ENCODE results near the gene PRSS8.

The PRSS8 gene

GRCh38 chr16:31099860-31100638, 35.5 kb downstream of the PRSS8 start:
- no peak for DNase-seq

GRCh38 chr16:31094424-31095120, 41.0 kb downstream of the PRSS8 start, which contains the start of gene VKORC1:
Gene VKORC1, minus strand, starts transcription at chr16:31094797. Its CDS starts 68 bp downstream, at chr16:31094729.
- DNase-seq = peak; percentile 88

- no peak for DNase-seq
Observed at GRCh38 chr16:31094088-31094423, 41.5 kb downstream of the PRSS8 start.

DNA sequence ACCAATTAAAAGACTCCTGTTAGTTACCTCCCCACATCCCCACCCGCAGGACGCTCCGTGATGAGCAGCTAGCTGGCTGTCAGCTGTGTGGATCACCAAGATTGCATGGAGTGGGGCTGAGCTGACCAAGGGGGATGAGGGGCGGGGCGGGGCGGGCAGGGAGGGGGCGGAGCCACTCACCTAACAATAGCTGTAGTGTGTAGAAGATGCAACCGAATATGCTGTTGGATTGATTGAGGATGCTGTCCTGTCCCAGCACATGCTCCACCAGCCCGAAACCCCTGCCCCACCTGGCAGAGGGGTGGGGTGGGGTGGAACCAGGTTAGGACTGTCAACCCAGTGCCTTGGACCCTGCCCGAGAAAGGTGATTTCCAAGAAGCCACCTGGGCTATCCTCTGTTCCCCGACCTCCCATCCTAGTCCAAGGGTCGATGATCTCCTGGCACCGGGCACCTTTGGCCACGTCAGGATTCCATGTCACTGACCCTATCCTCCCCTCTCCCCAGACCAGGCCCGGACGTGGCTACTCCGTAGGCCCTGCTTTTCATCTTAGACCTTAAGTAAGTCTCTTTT, 42.3 kb downstream of the PRSS8 start:
- DNase-seq = no peak

DNA sequence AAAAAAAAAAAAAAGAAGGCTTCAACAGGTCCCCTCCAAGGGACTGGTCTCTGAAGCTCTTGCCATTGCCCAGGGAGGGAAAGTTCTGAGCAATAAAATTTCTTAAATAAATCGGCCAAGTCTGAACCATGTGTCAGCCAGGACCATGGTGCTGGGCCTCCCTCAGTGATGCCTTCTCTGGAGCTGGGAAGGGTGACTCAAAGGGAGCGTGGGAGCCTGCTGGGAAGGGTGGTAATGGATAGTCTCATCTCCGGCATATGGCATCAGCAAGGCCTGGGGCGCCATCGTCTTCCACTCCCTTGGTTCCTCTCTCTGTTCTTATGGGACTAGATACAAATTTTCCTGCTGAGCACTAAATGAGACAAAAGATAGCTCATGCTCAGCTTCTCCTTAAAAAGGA, 43.2 kb downstream of the PRSS8 start:
- no peak for DNase-seq

DNA sequence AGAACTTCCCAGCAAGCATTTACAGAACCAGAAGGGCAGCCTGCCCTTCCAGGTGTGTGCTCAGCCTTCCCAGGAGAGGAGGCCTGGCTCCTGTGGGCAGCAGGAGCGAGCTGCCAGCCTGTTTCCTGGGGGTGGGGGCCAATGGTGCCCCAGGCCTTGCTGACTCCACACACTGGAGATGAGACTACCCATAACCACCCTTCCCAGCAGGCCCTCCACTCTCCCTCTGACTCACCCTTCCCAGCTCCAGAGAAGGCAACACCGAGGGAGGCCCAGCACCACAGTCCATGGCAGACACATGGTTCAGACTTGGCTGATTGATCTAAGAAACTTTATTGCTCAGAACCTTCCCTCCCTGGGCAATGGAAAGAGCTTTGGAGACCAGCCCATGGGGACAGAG, 45.0 kb downstream of the PRSS8 start:
- no peak for DNase-seq

DNA sequence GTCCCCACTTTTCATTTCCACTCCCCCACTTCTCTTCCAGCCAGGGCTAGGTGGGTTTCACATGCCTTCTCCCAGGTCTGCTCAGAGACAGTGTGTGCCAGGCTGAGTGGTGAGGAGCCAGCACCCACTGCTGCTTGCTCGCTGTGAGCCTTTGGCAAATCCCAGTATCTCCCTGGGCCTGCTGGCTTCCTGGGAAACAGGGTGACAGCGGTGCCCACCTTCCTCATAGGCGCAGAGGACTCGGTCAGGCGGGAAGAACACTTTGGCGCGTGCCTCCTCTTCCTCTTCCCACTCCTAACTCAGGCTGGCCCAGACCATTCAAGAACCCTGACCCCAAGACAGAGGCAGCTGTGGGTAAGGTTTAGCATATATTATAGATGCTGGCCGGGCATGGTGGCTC, 46.3 kb downstream of the PRSS8 start:
- DNase-seq = no peak

DNA sequence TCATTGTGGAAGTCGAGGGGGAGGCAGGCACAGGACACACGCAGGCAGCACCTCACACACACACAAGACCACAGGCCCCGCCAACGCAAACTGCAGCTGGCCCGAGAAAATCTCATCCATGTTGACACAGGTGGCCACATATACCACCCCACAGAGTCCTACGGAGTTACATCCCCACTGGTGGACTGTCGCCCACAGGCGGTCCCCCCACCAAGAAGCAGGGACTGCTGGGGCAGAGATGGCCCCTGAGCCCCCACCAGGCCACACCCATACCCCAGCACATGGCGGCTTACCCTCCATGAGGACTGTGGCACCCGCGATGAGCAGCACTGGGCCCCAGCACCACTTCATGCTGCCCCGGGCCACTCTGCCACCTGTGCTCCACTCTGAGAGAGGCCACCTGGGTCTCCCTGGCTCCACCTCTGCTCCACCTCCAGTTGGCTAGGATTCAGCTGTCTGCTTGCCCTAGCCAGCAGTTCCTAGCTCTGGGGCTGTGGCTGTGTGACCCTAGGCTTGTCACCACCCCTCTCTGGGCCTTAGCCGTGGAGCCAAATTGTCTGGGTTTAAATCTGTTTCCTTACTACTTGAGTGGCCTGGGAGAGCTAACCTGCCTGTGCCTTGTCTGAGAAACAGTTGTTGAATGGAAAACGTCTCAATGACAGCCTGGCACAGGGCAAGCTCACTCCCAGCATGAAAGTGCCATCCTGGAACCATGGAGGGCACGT, 46.9 kb downstream of the PRSS8 start, which contains the start of gene PRSS53:
Gene PRSS53 (minus strand): TSS at position 485 of the 725 bp plus-strand sequence. CDS start 134 bp downstream, at position 351.
- DNase-seq = no peak

GRCh38 chr16:31087971-31088370, 47.6 kb downstream of the PRSS8 start:
- no peak for DNase-seq

DNA sequence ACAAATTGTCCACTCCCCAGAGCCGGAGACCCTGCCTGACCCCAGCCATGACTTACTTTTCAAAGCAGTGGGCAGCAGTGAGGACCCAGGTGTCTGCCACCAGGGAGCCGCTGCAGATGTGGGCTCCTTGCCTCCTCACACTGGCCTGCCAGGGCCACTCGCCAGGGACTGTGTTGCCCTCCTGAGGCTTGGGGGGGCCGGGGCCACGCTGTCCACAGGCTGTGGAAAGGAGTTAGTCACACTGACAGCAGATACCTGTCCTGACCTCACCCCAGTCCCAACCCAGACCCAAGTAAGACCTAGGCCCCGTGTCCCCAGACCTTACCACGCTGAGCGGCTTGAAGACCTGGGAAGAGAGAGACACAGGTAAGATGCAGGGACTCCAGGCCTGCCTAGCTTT, 48.0 kb downstream of the PRSS8 start:
- no peak for DNase-seq

GRCh38 chr16:31086629-31086906, 49.0 kb downstream of the PRSS8 start:
- DNase-seq = no peak

- DNase-seq = no peak
Observed at GRCh38 chr16:31085873-31086628, 49.5 kb downstream of the PRSS8 start.

- DNase-seq = no peak
Observed at GRCh38 chr16:31085411-31085810, 50.1 kb downstream of the PRSS8 start.

- no peak for DNase-seq
Observed at GRCh38 chr16:31084584-31085302, 50.8 kb downstream of the PRSS8 start.

GRCh38 chr16:31083981-31084380, 51.5 kb downstream of the PRSS8 start:
- no peak for DNase-seq

DNA sequence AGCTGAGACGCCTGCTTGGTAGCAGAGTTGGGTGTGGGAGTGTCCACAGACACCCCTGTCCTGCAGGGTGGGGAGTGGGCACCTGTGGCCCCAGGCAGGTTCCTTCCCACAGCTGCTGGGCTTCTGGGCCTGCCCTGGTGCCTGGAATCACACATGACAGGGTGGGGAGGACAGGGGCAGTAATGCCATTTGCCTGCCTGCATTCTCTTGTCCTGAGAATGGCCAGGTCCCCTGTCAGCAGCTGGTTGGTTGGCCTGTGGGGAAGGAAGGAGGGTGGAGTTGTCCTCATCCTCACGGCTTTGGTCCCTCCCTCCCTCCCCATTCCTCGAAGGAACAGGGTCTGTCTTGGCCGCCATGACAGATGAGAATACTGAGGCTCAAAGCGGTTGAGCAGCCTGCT, 52.0 kb downstream of the PRSS8 start:
- DNase-seq = no peak

DNA sequence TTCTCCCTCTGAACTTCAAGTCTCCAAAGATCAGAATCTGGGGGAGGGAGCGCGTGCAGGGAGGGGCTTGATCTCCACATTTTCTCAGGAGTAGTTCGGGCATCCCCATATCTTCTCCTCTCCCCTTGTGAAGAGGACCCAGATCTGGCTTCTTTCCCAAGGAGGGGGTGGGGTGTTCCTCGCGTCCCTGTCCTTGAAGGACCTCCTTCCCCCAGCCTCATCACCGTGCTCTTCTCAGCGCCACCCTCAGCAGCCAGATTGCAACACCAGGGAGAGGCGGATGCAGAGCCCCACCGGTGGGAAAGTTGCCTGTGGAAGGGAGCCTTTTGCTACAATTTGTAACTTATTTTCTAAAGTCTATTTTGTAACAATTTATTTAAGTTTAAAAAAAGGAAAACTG, 52.4 kb downstream of the PRSS8 start:
- DNase-seq = no peak

DNA sequence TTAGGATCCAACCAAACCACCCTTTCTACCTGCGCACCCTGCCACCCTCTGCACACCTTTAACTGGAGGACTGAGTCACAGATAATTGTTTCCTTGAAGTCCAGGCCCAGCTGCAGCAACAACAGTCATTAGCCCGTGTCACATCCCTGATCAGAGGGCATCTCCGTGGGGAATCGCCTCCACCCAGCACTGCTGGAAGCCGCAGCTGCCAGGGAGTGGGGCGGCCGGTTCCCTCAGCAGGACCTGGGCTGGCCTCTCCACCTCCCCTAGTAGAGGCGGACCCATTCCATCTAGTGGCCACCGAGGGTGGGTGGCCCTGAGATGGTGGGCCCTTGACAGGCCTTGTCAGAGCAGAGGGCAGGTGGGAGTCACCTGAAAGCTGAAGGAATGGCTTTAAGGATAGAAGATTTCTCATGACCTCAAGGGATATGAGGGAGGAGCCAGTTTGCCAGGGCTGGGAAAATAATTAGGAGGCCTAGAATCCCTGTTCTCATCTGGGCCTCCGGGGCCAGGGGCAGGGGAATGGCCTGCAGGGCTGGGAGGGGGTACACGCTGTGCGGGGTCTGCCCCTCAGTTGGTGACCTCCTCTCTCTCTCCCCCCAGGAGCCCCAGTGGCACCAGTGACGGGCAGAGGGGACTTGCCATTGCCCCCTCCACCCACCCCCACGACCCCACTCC, 53.0 kb downstream of the PRSS8 start:
- DNase-seq = no peak
